NCI-H748 (cell line): ENCODE results near the gene PAPPA.

Experiments used
- DNase-seq: peaks from one replicate; lab custom pipeline; 2025; ENCODE audit not compliant: unreplicated experiment; lab: John Stamatoyannopoulos, UW

PAPPA gene

GRCh38 chr9:116151199-116151598 is 2.4 kb upstream of the PAPPA start:
- DNase-seq: no peak

DNA sequence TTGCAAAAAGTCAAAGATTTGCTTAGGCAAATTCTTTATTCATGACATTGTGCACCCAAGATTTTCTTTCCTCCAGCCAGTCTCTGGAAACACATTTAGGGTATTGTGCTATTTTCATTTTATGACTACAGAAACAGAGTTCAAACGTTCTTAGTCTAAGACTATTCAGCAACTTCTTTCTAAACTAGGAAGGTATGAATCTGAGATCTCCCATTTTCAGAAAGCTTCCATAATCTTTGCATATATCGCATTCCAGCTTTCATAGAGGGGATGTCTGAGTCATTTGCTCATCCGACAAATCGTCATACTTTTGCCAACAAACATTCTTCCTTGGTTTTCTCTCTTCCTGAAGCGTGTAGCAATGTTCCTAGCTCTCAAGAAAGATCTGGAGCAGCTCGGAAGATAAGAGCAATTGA is 1.6 kb upstream of the PAPPA start:
- no peak for DNase-seq

- DNase-seq: peak; percentile 30
Measured at GRCh38 chr9:116152390-116152789, 1.2 kb upstream of the PAPPA start.

- peak; percentile 51 for DNase-seq
Measured at GRCh38 chr9:116152941-116153764, 438 bp upstream of the PAPPA start.

- DNase-seq: peak; percentile 54
Measured at GRCh38 chr9:116154334-116154975, 864 bp downstream of the PAPPA start.

DNA sequence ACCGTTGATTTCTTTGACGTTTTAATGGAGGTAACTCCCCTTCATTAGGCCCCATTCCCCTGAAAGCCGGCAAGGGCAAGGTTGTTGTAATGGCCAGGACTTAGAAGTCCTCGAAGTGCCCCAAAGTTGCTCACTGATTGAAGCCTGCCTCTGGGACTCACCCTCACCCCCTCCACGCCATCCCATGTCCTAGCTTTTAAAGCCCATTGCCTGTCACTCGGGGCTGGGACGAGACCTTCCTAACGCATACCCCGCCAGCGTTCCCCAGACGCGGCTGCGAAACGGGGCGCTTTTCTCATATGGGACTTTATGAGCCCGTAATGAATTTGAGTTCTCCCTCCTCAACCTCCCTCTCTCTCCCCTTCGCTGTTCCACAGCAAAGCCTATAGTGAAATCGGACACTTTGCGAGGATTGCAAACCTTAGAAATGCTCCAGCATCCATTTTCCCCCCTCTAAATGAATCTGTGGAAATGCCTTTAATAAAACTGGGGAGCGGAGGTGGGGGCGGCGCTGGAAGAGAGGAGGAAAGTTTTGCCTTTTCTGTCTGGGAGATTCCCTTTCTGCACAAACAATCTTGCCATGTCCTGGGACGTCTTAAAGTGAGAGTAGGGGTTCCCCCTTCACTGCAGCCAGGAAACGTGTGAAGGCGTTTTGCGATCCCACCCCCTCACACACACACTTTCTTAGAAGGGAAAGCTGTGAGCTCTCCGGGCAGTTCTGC is 1.5 kb downstream of the PAPPA start:
- DNase-seq: no peak

GRCh38 chr9:116155698-116156039 is 2.1 kb downstream of the PAPPA start:
- no peak for DNase-seq

- DNase-seq: peak; percentile 80
Measured at GRCh38 chr9:116156621-116157314, 3.2 kb downstream of the PAPPA start.

GRCh38 chr9:116157436-116158138 is 4.0 kb downstream of the PAPPA start:
- DNase-seq: no peak

GRCh38 chr9:116160676-116161571 is 7.3 kb downstream of the PAPPA start:
- DNase-seq: no peak

DNA sequence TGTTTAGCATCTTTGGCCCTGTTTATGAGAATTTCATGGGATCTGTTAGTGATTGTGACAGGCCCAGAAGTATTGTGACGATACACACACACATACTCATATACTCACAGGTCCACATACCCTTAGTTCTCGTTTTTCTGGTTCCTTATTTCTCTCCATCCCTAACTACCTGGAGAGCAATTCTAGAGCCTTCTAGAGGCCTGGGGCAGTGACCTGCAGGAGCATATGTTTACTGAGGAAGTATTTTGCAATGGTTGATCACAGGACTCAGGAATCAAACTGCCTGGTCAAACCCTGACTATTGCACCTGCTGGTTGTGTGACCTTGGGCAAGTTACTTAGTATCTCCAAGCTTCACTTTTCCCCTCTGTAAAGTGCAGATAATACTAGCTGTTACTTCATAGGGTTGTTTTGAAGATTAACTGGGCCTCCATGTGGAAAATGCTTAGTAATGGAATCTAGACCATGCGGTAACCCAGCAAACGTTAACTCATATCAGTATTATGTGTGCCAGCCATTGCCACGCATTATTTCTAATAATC is 8.7 kb downstream of the PAPPA start:
- no peak for DNase-seq

DNA sequence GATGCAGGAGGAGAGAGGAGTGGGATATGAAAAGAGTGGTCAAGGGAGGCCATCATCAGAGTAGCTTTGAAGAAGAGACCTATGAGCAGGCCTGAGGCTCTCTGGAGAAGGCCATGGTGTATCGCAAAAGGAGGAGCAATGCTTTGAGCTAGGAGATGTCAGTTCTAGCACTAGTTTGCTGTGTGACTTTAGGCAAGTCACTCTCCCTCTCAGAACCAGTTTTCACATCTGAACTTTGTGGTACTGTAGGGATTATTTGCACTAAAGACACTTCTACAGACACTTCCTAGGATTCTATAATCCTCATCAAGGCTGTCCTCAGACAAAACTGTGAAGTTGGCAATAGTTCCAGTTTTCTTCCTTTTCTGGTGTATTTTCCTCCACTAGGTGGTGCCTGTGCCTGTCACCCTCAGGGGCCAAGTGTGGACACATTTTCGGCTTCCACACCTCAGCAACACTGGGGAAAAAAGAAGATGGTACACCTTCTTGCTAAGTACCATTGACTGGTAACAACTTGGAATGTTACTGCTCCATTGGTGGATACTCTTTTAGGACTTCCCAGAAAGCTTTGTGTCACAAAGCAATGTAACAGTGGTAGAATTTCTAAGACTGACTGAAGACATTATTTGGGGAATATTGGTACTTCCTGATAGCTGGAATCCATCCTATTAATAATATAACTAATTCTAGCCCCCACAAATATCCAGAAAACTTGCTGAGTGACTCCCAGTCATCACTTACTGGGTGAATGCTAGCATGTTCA is 9.9 kb downstream of the PAPPA start:
- peak; percentile 15 for DNase-seq

GRCh38 chr9:116165912-116166311 is 12.3 kb downstream of the PAPPA start:
- no peak for DNase-seq

GRCh38 chr9:116166713-116167112 is 13.1 kb downstream of the PAPPA start:
- DNase-seq: no peak

DNA sequence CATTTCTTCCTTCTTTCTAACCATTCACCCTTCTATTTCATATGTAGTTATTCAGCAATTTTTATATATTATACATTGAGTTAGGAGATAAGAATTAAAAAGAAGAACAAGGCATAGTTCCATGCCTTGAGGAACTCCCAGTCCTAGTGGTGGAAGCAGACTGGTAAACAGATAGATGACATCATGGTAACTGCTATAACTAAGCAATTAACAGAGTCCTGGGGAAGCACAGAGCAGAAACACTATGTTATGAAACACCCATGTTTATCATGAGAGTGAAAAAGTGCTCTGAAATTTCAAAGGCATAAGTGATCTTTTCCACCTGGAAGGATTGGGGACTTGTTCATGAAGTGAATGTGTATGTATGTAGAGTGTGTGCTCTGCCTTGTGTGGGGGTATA is 14.6 kb downstream of the PAPPA start:
- DNase-seq: no peak

DNA sequence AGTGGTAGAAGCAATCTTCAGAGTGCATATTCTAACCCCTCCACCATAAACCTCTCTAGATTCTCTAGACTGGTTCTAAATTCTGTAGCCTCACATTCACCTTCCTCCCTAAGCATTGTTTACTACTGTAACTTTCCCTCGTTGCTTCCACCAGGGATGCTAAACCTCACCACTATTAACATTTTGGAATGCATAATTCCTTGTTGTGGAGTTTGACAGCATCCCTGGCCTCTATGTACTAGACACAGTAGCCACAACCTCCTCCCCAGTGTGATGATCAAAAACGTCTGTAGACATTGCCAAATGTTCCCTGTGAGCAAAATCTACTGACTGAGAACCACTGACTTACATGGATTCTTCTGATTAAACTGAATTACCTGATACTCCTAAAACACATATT is 18.6 kb downstream of the PAPPA start:
- no peak for DNase-seq

DNA sequence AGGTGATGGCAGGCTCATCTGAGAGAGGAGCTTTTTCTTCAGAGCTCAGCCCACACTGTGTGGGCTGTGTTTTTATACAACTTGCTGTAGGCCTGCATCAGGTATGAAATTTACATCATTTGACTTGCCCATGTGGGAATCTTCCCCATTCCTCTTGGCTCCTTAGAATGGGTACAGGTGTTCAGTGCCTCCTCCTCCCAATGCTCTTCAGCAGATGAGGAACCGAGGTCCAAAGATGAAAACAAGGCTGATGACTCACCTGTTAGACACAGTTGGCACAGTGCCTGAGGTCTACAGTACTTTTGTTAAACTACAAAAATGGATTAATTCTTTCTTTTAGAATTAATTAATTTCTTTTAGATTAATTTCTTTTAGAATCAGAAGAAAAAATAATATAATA is 20.8 kb downstream of the PAPPA start:
- DNase-seq: no peak

- no peak for DNase-seq
Measured at GRCh38 chr9:116175614-116176013, 22.0 kb downstream of the PAPPA start.
